ENCODE data around the gene APBA2.
"Not testable (repeated sequence)": the region's sequence is repeated elsewhere in the genome, so short reads cannot be mapped to it uniquely, and the experiment has no call there.

The APBA2 gene

DNA sequence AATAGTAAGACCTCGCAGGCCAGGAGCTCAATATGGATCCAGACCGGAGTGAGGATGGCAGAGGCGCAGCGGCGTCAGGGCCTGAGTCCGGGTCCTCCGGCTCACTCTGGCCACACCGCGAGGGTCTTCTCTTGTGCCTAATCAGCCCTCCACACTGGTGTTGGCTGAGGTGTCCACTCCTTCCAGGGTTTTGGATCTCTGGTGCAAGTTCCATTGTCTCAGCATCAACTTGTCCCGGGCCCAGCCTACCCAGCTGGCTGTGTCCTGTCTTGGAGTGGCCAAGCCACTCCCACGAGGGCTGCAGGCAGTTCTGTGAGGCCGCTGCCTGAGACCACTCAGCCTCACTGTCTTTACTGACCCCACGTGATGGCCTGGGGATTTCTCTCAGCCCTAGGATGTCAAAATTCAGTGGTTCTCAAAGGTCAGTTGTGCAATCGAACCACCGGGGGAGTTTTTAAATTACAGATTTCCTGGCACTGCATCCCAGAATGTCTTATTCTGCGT, 24.7 kb upstream of the APBA2 start:
- Histone ChIP-seq H3K27me3 (ENCODE audit: control insufficient read depth, insufficient read depth, low read length) (no peaks in the 10 kb centered on the region), H3K4me1 (ENCODE audit: control insufficient read depth, insufficient read depth, low read length) (no peaks in the 10 kb centered on the region), H3K9ac (ENCODE audit: low read depth, low read length) (no peak overlapping the region)

DNA sequence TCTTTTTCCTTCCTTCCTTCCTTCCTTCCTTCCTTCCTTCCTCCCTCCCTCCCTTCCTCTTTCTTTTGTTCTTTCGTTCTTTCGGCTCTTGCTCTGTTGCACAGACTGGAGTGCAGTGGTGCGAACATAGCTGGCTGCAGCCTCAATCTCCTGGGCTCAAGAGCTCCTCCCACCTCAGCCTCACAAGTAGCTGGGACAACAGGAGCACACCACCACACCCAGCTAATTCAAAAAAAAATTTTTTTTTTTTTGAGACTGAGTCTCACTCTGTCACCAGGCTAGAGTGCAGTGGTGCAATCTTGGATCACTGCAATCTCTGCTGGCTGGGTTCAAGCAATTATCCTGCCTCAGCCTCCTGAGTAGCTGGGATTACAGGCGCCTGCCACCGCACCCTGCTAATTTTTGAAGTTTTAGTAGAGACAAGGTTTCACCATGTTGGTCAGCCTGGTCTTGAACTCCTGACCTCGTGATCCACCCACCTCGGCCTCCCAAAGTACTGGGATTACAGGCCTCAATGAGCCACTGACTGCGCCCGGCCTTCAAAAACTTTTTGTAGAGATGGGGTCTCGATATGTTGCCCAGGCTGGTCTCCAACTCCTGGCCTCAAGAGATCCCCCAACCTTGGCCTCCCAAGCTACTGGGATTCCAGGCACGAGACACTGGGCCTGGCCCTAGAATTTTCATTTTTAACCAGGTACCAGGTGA, 24.0 kb upstream of the APBA2 start:
- not testable (repeated sequence) for H3K9ac ChIP-seq (ENCODE audit: low read depth, low read length); H3K9me3 ChIP-seq (ENCODE audit: control insufficient read depth, insufficient read depth, low read length); H3K27me3 ChIP-seq (ENCODE audit: control insufficient read depth, insufficient read depth, low read length); H3K4me1 ChIP-seq (ENCODE audit: control insufficient read depth, insufficient read depth, low read length); H3K4me3 ChIP-seq (ENCODE audit: low read depth, low read length); H3K36me3 ChIP-seq (ENCODE audit: control insufficient read depth, insufficient read depth, low read length)

More for the DNA sequence above, 24.7 kb upstream of the APBA2 start:
- Histone ChIP-seq H3K9me3 (ENCODE audit: control insufficient read depth, insufficient read depth, low read length) (no peaks in the 10 kb centered on the region), H3K36me3 (ENCODE audit: control insufficient read depth, insufficient read depth, low read length) (peaks cover 5% of the 10 kb centered on the region), H3K4me3 (ENCODE audit: low read depth, low read length) (no peak overlapping the region)

GRCh38 chr15:28868744-28869345, 16.9 kb upstream of the APBA2 start:
- Histone ChIP-seq H3K27me3 (ENCODE audit: control insufficient read depth, insufficient read depth, low read length) (no peaks in the 10 kb centered on the region), H3K4me1 (ENCODE audit: control insufficient read depth, insufficient read depth, low read length) (no peaks in the 10 kb centered on the region), H3K36me3 (ENCODE audit: control insufficient read depth, insufficient read depth, low read length) (no peaks in the 10 kb centered on the region), H3K9me3 (ENCODE audit: control insufficient read depth, insufficient read depth, low read length) (no peaks in the 10 kb centered on the region), H3K4me3 (ENCODE audit: low read depth, low read length) (no peak overlapping the region), H3K9ac (ENCODE audit: low read depth, low read length) (no peak overlapping the region)

GRCh38 chr15:28871168-28871567, 14.6 kb upstream of the APBA2 start:
- Histone ChIP-seq H3K4me1 (ENCODE audit: control insufficient read depth, insufficient read depth, low read length) (peaks cover 6% of the 10 kb centered on the region), H3K9ac (ENCODE audit: low read depth, low read length) (no peak overlapping the region), H3K9me3 (ENCODE audit: control insufficient read depth, insufficient read depth, low read length) (no peaks in the 10 kb centered on the region), H3K27me3 (ENCODE audit: control insufficient read depth, insufficient read depth, low read length) (no peaks in the 10 kb centered on the region), H3K36me3 (ENCODE audit: control insufficient read depth, insufficient read depth, low read length) (no peaks in the 10 kb centered on the region), H3K4me3 (ENCODE audit: low read depth, low read length) (no peak overlapping the region)

DNA sequence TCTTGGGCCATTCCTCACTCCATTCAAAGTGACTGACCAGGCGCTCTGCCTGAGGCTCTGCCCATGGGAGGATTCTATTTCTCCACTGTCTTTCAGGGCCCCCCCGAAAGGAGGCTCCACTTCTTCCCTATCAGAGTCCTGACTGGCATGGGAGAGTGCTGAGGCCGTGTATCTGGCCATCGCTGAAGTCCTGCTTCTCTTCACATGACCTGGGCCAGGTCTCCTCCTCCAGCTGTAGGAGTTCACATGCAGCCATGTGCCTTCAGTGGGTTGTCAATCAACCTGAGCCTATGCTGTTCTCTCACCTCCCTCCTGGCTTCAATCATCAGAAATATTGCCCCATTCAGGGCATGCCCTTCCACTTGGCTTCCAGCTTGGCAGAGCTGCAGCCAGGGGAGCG, 12.8 kb upstream of the APBA2 start:
- no peak overlapping the region for H3K9ac ChIP-seq (ENCODE audit: low read depth, low read length)
- no peaks in the 10 kb centered on the region for H3K9me3 ChIP-seq (ENCODE audit: control insufficient read depth, insufficient read depth, low read length)
- no peaks in the 10 kb centered on the region for H3K36me3 ChIP-seq (ENCODE audit: control insufficient read depth, insufficient read depth, low read length)
- H3K4me3 ChIP-seq (ENCODE audit: low read depth, low read length), result no peak overlapping the region
- H3K27me3 ChIP-seq (ENCODE audit: control insufficient read depth, insufficient read depth, low read length), result no peaks in the 10 kb centered on the region
- peaks cover 9% of the 10 kb centered on the region for H3K4me1 ChIP-seq (ENCODE audit: control insufficient read depth, insufficient read depth, low read length)

DNA sequence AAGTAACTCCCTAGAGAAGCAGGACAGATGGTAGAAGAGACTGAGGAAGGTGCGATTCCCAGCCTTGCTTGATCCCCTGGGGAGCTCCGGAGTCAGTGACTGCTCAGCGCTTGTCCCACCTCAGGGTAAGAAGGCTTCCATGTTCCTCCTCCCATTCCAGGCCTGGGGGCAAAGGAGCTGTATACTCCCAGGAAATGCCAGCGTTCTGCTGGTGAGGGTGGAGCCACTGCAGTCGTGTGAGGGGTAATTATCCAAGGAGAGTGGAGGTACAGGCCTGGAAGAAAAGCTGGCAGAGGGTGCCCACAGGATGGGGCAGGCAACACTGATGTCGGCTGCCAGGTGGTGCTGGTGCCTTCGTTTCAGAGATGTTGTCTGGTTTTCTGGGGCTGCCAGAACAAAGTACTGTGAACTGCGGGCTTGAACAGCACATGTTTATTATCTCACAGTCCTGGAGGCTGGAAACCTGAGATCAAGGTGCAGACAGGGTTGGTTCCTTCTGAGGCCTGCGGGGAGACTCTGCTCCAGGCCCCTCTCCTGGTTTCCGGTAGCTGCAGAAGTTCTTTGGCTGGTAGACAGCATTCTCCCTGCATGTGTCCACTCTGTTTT, 12.1 kb upstream of the APBA2 start:
- H3K4me1 ChIP-seq (ENCODE audit: control insufficient read depth, insufficient read depth, low read length), result peaks cover 9% of the 10 kb centered on the region
- H3K4me3 ChIP-seq (ENCODE audit: low read depth, low read length), result no peak overlapping the region
- no peaks in the 10 kb centered on the region for H3K9me3 ChIP-seq (ENCODE audit: control insufficient read depth, insufficient read depth, low read length)
- H3K36me3 ChIP-seq (ENCODE audit: control insufficient read depth, insufficient read depth, low read length), result no peaks in the 10 kb centered on the region
- no peaks in the 10 kb centered on the region for H3K27me3 ChIP-seq (ENCODE audit: control insufficient read depth, insufficient read depth, low read length)
- no peak overlapping the region for H3K9ac ChIP-seq (ENCODE audit: low read depth, low read length)

DNA sequence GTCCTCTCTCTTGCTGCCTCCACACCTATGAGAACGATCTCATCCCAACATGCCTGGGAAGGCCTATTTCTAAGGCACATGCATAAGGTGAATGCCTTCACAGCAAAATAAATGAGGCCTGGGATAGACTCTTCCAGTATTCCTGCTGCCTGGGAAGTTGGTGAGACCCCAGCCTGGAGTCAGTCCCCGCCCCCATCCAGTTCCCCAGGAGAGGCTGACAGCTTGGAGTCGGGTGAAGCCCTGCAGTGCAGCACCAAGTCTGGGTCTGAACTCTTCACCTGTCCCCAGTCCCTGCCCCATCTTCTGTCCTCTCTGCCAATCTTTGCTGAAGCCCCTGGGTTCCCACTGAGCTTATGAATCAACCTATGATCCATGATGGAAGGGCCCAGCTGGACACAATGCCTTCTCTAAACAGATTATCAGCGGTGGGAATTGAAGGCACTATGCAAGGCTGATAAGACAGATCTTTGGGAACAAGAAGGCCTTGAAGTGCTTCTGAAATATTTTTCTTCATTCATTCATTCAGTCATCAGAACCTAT, 10.2 kb upstream of the APBA2 start:
- no peaks in the 10 kb centered on the region for H3K36me3 ChIP-seq (ENCODE audit: control insufficient read depth, insufficient read depth, low read length)
- H3K4me3 ChIP-seq (ENCODE audit: low read depth, low read length), result peak overlapping the region; percentile 13
- H3K9ac ChIP-seq (ENCODE audit: low read depth, low read length), result no peak overlapping the region
- H3K4me1 ChIP-seq (ENCODE audit: control insufficient read depth, insufficient read depth, low read length), result peaks cover 9% of the 10 kb centered on the region
- H3K27me3 ChIP-seq (ENCODE audit: control insufficient read depth, insufficient read depth, low read length), result no peaks in the 10 kb centered on the region
- H3K9me3 ChIP-seq (ENCODE audit: control insufficient read depth, insufficient read depth, low read length), result no peaks in the 10 kb centered on the region

GRCh38 chr15:28876131-28876844, 9.5 kb upstream of the APBA2 start:
- Histone ChIP-seq H3K9ac (ENCODE audit: low read depth, low read length) (no peak overlapping the region), H3K27me3 (ENCODE audit: control insufficient read depth, insufficient read depth, low read length) (no peaks in the 10 kb centered on the region), H3K4me1 (ENCODE audit: control insufficient read depth, insufficient read depth, low read length) (peaks cover 9% of the 10 kb centered on the region), H3K9me3 (ENCODE audit: control insufficient read depth, insufficient read depth, low read length) (no peaks in the 10 kb centered on the region), H3K4me3 (ENCODE audit: low read depth, low read length) (no peak overlapping the region), H3K36me3 (ENCODE audit: control insufficient read depth, insufficient read depth, low read length) (no peaks in the 10 kb centered on the region)

- no peak overlapping the region for H3K9ac ChIP-seq (ENCODE audit: low read depth, low read length)
- H3K4me3 ChIP-seq (ENCODE audit: low read depth, low read length), result no peak overlapping the region
- H3K4me1 ChIP-seq (ENCODE audit: control insufficient read depth, insufficient read depth, low read length), result peaks cover 9% of the 10 kb centered on the region
- no peaks in the 10 kb centered on the region for H3K9me3 ChIP-seq (ENCODE audit: control insufficient read depth, insufficient read depth, low read length)
- no peaks in the 10 kb centered on the region for H3K36me3 ChIP-seq (ENCODE audit: control insufficient read depth, insufficient read depth, low read length)
- H3K27me3 ChIP-seq (ENCODE audit: control insufficient read depth, insufficient read depth, low read length), result no peaks in the 10 kb centered on the region
These were observed 9.0 kb upstream of the APBA2 start for GRCh38 chr15:28876845-28877185.

DNA sequence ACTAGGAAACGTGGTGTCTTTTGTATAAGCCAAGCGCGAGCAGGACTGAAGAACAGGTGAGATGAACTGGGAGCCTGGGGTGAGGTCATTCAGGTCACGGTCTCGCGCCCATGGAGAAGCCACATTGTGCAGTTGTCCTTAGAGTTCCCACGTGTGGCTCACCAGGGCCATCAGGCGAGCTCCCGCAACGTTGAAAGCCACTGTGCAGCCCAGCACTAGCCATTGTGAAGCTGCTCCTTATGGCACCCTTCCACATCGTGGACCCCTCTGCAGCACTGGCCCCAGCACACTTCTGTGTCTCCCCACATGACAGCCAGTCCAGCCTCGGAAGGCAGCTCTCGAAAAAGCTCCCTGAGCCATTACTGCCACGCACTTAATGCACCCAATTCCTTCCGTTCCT, 7.6 kb upstream of the APBA2 start:
- no peak overlapping the region for H3K9ac ChIP-seq (ENCODE audit: low read depth, low read length)
- H3K4me1 ChIP-seq (ENCODE audit: control insufficient read depth, insufficient read depth, low read length), result peaks cover 9% of the 10 kb centered on the region
- H3K36me3 ChIP-seq (ENCODE audit: control insufficient read depth, insufficient read depth, low read length), result no peaks in the 10 kb centered on the region
- no peaks in the 10 kb centered on the region for H3K27me3 ChIP-seq (ENCODE audit: control insufficient read depth, insufficient read depth, low read length)
- no peaks in the 10 kb centered on the region for H3K9me3 ChIP-seq (ENCODE audit: control insufficient read depth, insufficient read depth, low read length)
- no peak overlapping the region for H3K4me3 ChIP-seq (ENCODE audit: low read depth, low read length)

GRCh38 chr15:28879551-28879950, 6.2 kb upstream of the APBA2 start:
- Histone ChIP-seq H3K27me3 (ENCODE audit: control insufficient read depth, insufficient read depth, low read length) (peaks cover 5% of the 10 kb centered on the region), H3K36me3 (ENCODE audit: control insufficient read depth, insufficient read depth, low read length) (no peaks in the 10 kb centered on the region), H3K9me3 (ENCODE audit: control insufficient read depth, insufficient read depth, low read length) (no peaks in the 10 kb centered on the region), H3K4me3 (ENCODE audit: low read depth, low read length) (no peak overlapping the region), H3K4me1 (ENCODE audit: control insufficient read depth, insufficient read depth, low read length) (peaks cover 9% of the 10 kb centered on the region), H3K9ac (ENCODE audit: low read depth, low read length) (no peak overlapping the region)

Data from iPS-15b (cell line).